Osteocyte (in vitro differentiated cells): Measurements from ENCODE around the gene DOK5. TPM values are rescaled to one million over a fixed set of nuclear protein-coding genes. Genes with fewer than 3 reads are reported as not detected.

Experiments
- DNase-seq: peaks from one replicate; pipeline ENCODE4 v3.0.0; 2021; ENCODE audit warnings: mixed read lengths; ENCODE audit not compliant: unreplicated experiment; ENCODE audit errors: extremely low spot score
- H3K27ac Mint-ChIP-seq: one replicate; pipeline ENCODE4 v1.8.0; 2021; ENCODE audit warnings: mild to moderate bottlenecking, mixed read lengths; ENCODE audit not compliant: unreplicated experiment
- H3K27me3 Mint-ChIP-seq: one replicate; pipeline ENCODE4 v1.8.0; 2021; ENCODE audit warnings: mixed read lengths; ENCODE audit not compliant: unreplicated experiment
- H3K36me3 Mint-ChIP-seq: one replicate; pipeline ENCODE4 v1.8.0; 2021; ENCODE audit warnings: mixed read lengths; ENCODE audit not compliant: unreplicated experiment
- H3K4me1 Mint-ChIP-seq: one replicate; pipeline ENCODE4 v1.8.0; 2021; ENCODE audit warnings: mixed read lengths; ENCODE audit not compliant: unreplicated experiment
- H3K4me3 Mint-ChIP-seq: one replicate; pipeline ENCODE4 v1.8.0; 2021; ENCODE audit warnings: mild to moderate bottlenecking, moderate library complexity, mixed read lengths; ENCODE audit not compliant: unreplicated experiment
- H3K9me3 Mint-ChIP-seq: one replicate; pipeline ENCODE4 v1.8.0; 2021; ENCODE audit warnings: mixed read lengths; ENCODE audit not compliant: unreplicated experiment
- CTCF ChIP-seq: fragments of 200-600 bp; sonication (generic); IDR thresholded peaks from 2 replicates; pipeline ENCODE4 v1.5.0; 2021; ENCODE audit warnings: antibody characterized with exemption, mild to moderate bottlenecking, moderate library complexity
- total RNA-seq: library from RNA; stranded (reverse); gene quantifications from 2 replicates; pipeline ENCODE4 v1.2.1, GENCODE V29; 2021

DOK5 gene
- total RNA-seq, 1 donor from 2014 or later: 7.4 TPM

- DNase-seq: no peak
- Mint-ChIP-seq H3K9me3 (no peaks in the 10 kb centered on the region), H3K27ac (no peak overlapping the region), H3K36me3 (no peaks in the 10 kb centered on the region), H3K4me1 (no peaks in the 10 kb centered on the region), H3K27me3 (peaks cover 6% of the 10 kb centered on the region), H3K4me3 (no peak overlapping the region)
- no peak for TF ChIP-seq CTCF
These were observed 23.1 kb upstream of the DOK5 start for GRCh38 chr20:54452277-54452676.

GRCh38 chr20:54454982-54455381 lies 20.4 kb upstream of the DOK5 start:
- H3K27me3 Mint-ChIP-seq: peaks cover 6% of the 10 kb centered on the region
- no peak for TF ChIP-seq CTCF
- H3K36me3 Mint-ChIP-seq: no peaks in the 10 kb centered on the region
- DNase-seq: no peak
- H3K4me1 Mint-ChIP-seq: no peaks in the 10 kb centered on the region
- H3K4me3 Mint-ChIP-seq: no peak overlapping the region
- H3K9me3 Mint-ChIP-seq: no peaks in the 10 kb centered on the region
- H3K27ac Mint-ChIP-seq: no peak overlapping the region

- no peak for DNase-seq
- Mint-ChIP-seq H3K27me3 (peaks cover 6% of the 10 kb centered on the region), H3K4me1 (no peaks in the 10 kb centered on the region), H3K36me3 (no peaks in the 10 kb centered on the region), H3K4me3 (no peak overlapping the region), H3K9me3 (no peaks in the 10 kb centered on the region), H3K27ac (no peak overlapping the region)
- TF ChIP-seq CTCF: no peak
These were observed 19.0 kb upstream of the DOK5 start for GRCh38 chr20:54456423-54456822.

GRCh38 chr20:54456961-54457360 lies 18.4 kb upstream of the DOK5 start:
- peaks cover 6% of the 10 kb centered on the region for H3K27me3 Mint-ChIP-seq
- H3K36me3 Mint-ChIP-seq: no peaks in the 10 kb centered on the region
- no peaks in the 10 kb centered on the region for H3K9me3 Mint-ChIP-seq
- TF ChIP-seq CTCF: peak; percentile 23
- no peak for DNase-seq
- no peak overlapping the region for H3K4me3 Mint-ChIP-seq
- H3K4me1 Mint-ChIP-seq: no peaks in the 10 kb centered on the region
- no peak overlapping the region for H3K27ac Mint-ChIP-seq

GRCh38 chr20:54458219-54458618 lies 17.2 kb upstream of the DOK5 start:
- no peaks in the 10 kb centered on the region for H3K4me1 Mint-ChIP-seq
- TF ChIP-seq CTCF: no peak
- no peak overlapping the region for H3K27ac Mint-ChIP-seq
- no peaks in the 10 kb centered on the region for H3K9me3 Mint-ChIP-seq
- no peaks in the 10 kb centered on the region for H3K36me3 Mint-ChIP-seq
- H3K4me3 Mint-ChIP-seq: no peak overlapping the region
- H3K27me3 Mint-ChIP-seq: peaks cover 6% of the 10 kb centered on the region
- DNase-seq: no peak
